IPS-11a (cell line): ENCODE data around the gene RBBP5.

ENCODE experiments used
- H3K4me3 ChIP-seq: one replicate; pipeline ENCODE4 v1.5.1; 2013; ENCODE audit warnings: low read depth, low read length, control low read depth

Gene RBBP5

DNA sequence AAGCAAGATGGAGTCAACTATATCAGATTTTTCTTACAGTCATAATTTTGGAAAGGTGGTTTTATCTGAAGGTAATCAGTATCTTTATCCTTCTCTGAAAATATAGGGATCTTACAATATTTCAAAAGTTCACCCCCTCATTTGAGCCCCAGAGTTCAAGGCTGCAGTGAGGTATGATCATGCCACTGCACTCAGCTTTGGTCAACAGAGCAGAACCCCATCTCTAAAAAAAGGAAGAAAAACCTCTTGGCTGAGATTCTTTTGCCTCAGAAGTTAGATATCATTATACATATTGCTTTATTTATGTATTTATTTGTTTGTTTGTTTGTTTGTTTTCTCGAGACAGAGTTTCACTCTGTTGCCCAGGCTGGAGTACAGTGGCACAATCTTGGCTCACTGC lies 11.5 kb upstream of the RBBP5 start:
- H3K4me3 ChIP-seq: no peak overlapping the region

DNA sequence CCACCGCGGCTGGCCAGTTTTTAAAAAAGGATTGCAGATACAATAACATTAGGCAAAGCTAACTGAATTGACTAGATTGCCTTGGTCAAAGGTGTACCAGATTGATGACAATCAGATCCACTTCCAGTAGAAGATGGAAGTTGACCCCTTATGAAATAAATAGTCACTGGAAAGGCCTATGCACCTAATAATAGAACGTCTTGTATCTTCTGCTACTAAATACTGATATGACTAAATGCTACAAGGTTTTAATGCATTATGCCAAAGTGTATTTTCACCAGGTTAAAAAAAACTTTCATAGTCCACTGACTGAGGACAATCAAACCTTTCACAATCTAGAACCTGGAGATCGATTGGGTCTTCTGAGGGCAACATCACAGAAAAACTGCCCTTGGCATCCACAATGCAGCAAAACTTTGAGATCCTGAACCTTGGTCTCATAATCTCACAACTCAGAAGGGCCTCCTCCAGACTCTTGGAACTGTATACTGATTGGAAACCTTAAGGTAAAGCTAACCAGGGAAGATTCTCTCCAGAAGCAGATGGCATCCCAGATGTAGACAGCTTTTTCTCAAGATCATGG lies 7.8 kb upstream of the RBBP5 start:
- H3K4me3 ChIP-seq: no peak overlapping the region

- H3K4me3 ChIP-seq: no peak overlapping the region
Measured at GRCh38 chr1:205128050-205128449, 6.3 kb upstream of the RBBP5 start.

DNA sequence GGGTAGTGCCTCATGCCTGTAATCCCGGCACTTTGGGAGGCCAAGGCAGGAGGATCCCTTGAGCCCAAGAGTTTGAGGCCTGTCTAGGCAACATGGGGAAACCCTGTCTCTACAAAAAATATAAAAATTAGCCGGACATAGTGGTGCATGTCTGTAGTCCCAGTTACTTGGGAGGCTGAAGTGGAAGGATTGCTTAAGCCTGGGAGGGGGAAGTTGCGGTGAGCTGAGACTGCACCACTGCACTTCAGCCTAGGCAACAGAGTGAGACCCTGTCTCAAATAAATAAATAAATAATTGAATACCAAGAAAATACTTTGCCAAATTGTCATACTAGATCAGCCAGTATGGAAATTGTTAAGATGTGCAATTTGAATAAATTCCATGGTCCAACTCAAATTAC lies 5.9 kb upstream of the RBBP5 start:
- no peak overlapping the region for H3K4me3 ChIP-seq

GRCh38 chr1:205124726-205125125 lies 2.9 kb upstream of the RBBP5 start:
- no peak overlapping the region for H3K4me3 ChIP-seq

DNA sequence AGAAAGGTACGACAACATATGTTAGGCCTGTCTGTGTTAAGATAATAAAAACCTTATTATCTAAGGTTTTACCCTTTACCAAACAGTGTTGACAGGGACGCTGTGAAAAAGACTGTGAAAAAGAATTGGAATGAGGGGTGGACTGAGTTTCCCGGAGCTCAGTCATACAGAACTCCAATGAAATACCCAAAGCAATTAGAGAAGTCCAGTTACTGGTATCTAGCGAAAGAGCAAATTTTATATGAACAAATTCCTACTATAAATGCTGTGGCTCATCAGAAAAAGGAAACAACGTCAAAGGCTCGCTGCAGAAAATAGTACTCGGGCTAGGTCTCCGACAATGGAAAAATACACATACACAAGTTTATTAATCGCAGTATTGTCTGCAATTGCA lies 708 bp upstream of the RBBP5 start:
- H3K4me3 ChIP-seq: peak overlapping the region; percentile 76

DNA sequence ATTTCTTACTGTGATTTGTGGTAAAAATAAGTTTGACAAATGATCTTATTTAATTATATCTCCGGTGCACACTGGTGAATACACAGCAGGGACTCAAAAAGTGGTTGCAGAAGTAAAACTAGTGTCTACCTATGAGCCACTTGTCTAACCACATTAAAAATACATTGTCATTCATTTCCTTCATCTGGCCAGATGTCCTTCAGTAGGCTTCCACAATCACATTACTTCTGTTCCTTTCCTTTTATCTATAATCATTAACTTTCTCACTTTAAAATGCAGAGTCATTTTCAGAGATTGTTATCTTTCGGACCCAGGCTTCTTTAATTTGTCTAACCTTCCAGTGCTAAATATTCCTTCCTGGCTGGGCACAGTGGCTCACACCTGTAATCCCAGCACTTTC lies 3.0 kb downstream of the RBBP5 start:
- H3K4me3 ChIP-seq: no peak overlapping the region

GRCh38 chr1:205111354-205111753 lies 10.4 kb downstream of the RBBP5 start:
- no peak overlapping the region for H3K4me3 ChIP-seq

DNA sequence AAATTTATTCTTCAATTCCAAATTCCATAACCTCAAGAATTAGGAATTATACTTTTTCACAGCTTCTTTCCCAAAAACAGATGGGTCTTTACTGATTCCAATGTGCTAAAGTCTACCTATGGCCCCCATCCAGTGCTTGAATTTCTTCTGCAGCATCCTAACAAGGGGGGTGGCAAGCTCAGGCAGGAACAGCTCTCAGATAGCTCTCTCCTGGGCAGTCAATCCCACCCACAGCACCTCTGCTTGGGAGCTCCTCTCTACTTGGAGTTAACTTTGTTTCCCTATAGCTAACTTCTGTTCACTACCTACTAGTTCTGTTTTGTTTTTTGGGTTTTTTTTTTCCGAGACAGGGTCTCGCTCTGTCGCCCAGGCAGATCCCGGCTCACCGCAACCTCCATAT lies 12.1 kb downstream of the RBBP5 start:
- H3K4me3 ChIP-seq: no peak overlapping the region

DNA sequence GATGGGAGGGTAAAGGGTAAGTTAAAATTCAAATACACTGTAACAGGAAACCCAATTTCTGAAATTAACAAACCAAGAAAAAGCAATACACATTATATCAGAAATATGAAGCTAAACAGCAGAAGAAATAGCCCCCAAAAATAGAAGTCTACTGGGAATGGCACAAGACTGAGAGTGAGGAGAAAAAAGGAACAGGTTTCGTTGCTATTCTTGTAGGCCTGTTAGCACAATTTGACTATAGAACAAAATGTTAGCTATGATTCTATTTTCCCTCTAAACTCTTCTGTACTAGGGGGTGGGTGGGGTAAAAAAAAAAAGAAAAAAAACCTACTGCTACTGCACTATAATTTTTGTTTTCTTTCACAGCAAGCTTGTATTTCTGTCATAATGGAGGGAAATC lies 12.5 kb downstream of the RBBP5 start:
- no peak overlapping the region for H3K4me3 ChIP-seq

DNA sequence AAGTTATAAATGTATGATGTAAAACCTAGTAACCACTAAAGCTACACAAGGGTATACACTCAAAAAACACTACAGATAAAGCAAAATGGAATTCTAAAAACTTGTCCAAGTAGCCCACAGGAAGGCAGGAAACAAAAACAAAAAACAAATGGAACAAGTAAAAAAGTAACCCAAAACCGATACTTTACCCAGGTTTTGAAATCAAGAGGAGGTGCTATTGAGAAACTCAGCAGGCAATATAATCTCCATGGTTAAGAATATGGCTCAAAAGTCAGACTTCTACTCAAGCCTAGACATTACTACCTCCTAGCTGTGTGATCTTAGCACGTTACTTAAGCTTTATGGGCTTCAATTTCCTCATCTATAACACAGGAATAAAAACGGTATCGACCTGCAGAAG lies 13.3 kb downstream of the RBBP5 start:
- no peak overlapping the region for H3K4me3 ChIP-seq

GRCh38 chr1:205107327-205107726 lies 14.5 kb downstream of the RBBP5 start:
- H3K4me3 ChIP-seq: no peak overlapping the region

GRCh38 chr1:205102404-205102803 lies 19.4 kb downstream of the RBBP5 start:
- no peak overlapping the region for H3K4me3 ChIP-seq

DNA sequence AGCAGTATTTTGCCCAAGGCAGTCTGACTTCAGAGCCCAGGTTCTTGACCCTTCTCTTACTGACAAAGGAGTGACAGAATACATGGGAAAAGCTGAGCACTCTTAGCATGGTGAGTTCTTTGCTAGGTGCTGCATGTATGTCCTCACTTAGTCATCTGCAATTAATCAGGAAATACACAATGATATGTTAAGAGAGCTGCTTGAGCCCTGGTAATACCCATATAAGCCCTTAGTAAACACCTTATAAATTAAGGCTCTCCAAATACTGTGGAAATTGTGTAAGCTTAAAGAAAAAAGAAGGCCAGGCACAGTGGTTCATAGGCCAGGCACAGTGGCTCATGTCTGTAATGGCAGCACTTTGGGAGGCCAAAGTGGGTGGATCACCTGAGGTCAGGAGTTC lies 23.5 kb downstream of the RBBP5 start:
- H3K4me3 ChIP-seq: no peak overlapping the region

DNA sequence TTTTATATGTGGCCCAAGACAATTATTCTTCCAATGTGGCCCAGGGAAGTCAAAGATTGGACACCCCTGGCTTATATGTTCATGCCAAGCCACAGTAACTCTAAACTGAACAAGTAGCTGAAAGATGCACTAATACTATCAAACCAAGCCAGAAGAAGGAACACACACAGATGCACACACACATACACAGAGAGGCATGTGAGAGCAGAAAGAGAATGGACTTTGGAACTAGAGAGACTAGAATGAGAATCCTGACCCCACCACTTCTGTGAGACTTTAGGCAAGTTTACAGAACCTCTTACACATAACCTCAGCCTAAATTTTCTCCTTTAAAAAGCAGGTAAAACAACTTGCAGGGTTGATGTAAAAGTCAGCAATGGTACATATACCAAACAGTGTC lies 26.4 kb downstream of the RBBP5 start:
- H3K4me3 ChIP-seq: no peak overlapping the region

DNA sequence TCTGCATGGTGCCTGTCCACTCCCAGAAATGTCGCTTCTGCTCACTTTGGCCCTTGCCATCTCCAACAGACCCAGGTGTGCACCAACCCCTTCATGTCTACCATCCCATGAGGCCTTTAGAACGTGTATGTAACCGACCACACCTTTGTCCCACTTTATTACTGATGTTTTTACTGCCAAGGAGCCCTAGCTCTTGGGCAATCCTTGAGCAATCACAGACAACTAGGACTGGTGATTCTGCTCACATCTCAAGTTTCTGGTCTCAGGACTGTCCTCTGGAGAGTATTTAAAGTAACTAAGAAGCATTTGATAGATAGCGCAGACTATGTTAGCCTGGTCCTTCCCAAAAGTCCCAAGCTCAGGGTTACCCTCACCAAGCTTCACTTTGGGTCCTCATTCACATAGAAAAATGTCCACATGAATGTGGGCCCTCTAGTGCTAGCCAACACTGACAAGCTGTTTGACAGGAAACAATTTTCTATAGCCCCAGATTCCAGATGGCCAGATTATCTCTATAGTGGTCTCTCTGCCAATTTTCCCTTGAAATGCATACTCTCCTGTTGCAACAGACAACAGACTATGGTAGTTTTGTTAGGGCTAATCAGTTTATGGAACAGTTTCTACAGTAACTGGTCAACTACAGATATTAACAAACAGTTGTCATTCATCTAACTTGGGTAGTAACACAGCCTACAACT lies 30.6 kb downstream of the RBBP5 start:
- H3K4me3 ChIP-seq: no peak overlapping the region

DNA sequence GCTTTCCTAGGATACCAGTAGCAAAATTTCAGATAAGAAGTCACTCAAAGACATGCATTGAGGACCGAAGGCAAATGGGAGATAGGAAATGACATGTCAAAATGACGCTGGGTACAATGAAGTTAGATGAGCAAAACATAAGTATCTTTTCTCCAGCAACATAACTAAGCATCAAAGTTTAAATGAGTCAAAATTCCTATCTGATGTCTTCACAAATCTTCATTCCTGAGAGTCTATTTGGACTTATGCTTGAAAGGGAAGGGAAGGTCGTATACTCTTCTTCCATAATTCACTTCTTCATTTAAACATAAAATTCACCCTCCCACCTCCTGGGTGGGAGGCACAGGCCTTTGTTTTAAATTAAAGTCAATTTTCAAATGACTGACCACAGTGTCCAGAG lies 33.4 kb downstream of the RBBP5 start:
- no peak overlapping the region for H3K4me3 ChIP-seq

- H3K4me3 ChIP-seq: no peak within 1 kb of the TSS
Measured at GRCh38 chr1:205084360-205084759, 37.4 kb downstream of the RBBP5 start, which contains the start of gene TMEM81. Gene TMEM81, minus strand, starts transcription at chr1:205084460. Its CDS starts 140 bp downstream, at chr1:205084320.

DNA sequence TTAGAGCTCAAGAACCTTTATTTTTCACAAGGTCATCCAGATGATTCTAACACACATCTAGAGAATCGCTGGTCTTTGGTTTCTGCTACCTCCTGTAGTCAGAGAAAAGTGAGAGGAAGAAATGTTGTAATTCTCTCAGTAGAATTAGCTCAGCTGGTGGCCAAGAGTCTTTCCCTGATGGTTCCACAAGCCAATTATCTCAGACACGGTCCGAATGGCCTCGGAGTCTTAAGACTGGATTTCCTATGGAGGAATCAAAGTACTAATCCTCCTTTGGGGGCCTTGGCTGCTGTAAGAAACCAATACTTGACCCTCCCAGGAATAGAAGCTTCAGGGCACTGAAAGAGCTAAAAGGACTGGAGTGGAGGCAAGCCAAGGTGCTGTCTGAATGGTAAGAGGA lies 39.3 kb downstream of the RBBP5 start:
- no peak overlapping the region for H3K4me3 ChIP-seq

DNA sequence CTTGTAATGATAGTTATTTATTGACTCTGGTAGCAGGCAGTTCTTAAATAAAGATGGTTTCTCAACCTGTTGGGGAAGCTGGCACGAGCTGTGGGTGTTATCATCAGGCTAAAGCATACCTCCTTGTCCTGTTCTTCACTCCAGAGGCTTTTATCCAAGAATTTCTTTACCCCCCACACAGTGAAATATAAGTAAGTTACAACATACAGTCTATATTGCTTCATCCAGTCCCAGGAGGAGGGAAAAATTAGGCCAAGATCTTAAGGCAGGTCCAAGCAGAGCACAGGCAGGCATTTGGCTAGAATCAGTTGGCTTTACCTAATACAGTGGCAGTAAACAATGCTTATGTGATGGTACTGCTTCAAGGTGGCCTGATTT lies 43.9 kb downstream of the RBBP5 start:
- H3K4me3 ChIP-seq: no peak overlapping the region

- H3K4me3 ChIP-seq: no peak overlapping the region
Measured at GRCh38 chr1:205077158-205077933, 44.4 kb downstream of the RBBP5 start.

GRCh38 chr1:205076245-205076761 lies 45.5 kb downstream of the RBBP5 start:
- no peak overlapping the region for H3K4me3 ChIP-seq
